Kidney capillary endothelial cell (primary cell): ENCODE measurements around the gene FBXO47.
A peak's percentile ranks its signal among the peaks of the same experiment; 100 is the strongest.
"Not testable (repeated sequence)": the region's sequence is repeated elsewhere in the genome, so short reads cannot be mapped to it uniquely, and the experiment has no call there.

Source experiments
- DNase-seq: peaks from one replicate; pipeline ENCODE4 v3.0.0-alpha.2; 2018; ENCODE audit warnings: low spot score

FBXO47 gene

GRCh38 chr17:38922538-38923297, 44.5 kb downstream of the FBXO47 start:
- DNase-seq = no peak

GRCh38 chr17:38921756-38922411, 45.3 kb downstream of the FBXO47 start:
- no peak for DNase-seq

GRCh38 chr17:38920374-38921291, 46.6 kb downstream of the FBXO47 start:
- no peak for DNase-seq

- no peak for DNase-seq
Observed at GRCh38 chr17:38919316-38920078, 47.7 kb downstream of the FBXO47 start.

GRCh38 chr17:38918916-38919315, 48.3 kb downstream of the FBXO47 start:
- DNase-seq = no peak

- DNase-seq = no peak
Observed at GRCh38 chr17:38918129-38918913, 48.9 kb downstream of the FBXO47 start.

- no peak for DNase-seq
Observed at GRCh38 chr17:38917259-38917658, 49.9 kb downstream of the FBXO47 start.

- no peak for DNase-seq
Observed at GRCh38 chr17:38916771-38917170, 50.4 kb downstream of the FBXO47 start.

- DNase-seq = no peak
Observed at GRCh38 chr17:38915639-38915995, 51.6 kb downstream of the FBXO47 start.

GRCh38 chr17:38914741-38915638, 52.2 kb downstream of the FBXO47 start:
- no peak for DNase-seq

- DNase-seq = no peak
Observed at GRCh38 chr17:38912221-38912813, 54.9 kb downstream of the FBXO47 start.

- DNase-seq = not testable (repeated sequence)
Observed at GRCh38 chr17:38911731-38912081, 55.5 kb downstream of the FBXO47 start.

GRCh38 chr17:38911081-38911730, 56.0 kb downstream of the FBXO47 start:
- no peak for DNase-seq

GRCh38 chr17:38910325-38910724, 56.9 kb downstream of the FBXO47 start:
- no peak for DNase-seq

GRCh38 chr17:38908676-38909181, 58.5 kb downstream of the FBXO47 start:
- DNase-seq = peak; percentile 52

GRCh38 chr17:38907930-38908675, 59.1 kb downstream of the FBXO47 start:
- no peak for DNase-seq

- no peak for DNase-seq
Observed at GRCh38 chr17:38906460-38907228, 60.6 kb downstream of the FBXO47 start.
